Adrenal gland (tissue), 5 donors: ENCODE data around the gene FAM20C.

ENCODE experiments used
- CTCF ChIP-seq, 6 experiments: fragments of 450-650 bp in 4 of 6; fragments of 200-600 bp in 2 of 6; sonication (generic) in 1 of 6; IDR thresholded peaks; 1 replicate in 5 of 6; 2 replicates in 1 of 6; pipeline versions ENCODE4 v1.5.1 to v1.8.0; 2016 to 2021; ENCODE audit warnings: antibody characterized with exemption in 6 of 6, mild to moderate bottlenecking in 2 of 6, moderate library complexity in 1 of 6
- POLR2A ChIP-seq, 2 donors: fragments of 450-650 bp; IDR thresholded peaks; one replicate each; pipeline ENCODE4 v1.6.1; 2017; ENCODE audit warnings: antibody characterized with exemption in 2 of 2, mild to moderate bottlenecking in 2 of 2, moderate library complexity in 1 of 2
- donor health status: DM: no; HTN: no; CAD: no.

- TF ChIP-seq CTCF (IDR thresholded peaks at IDR 0.05), result no peak
- TF ChIP-seq POLR2A (IDR thresholded peaks at IDR 0.05), result no peak
These were observed 65.2 kb downstream of the FAM20C start for GRCh38 chr7:257647-257992.
